Middle frontal gyrus (tissue), 1 donor: ENCODE measurements around the gene CDON.
A peak's percentile ranks its signal among the peaks of the same experiment; 100 is the strongest.
"Not testable (repeated sequence)": the region's sequence is repeated elsewhere in the genome, so short reads cannot be mapped to it uniquely, and the experiment has no call there.

ENCODE experiments used
- DNase-seq: peaks from one replicate; pipeline ENCODE4 v3.0.0-alpha.2; 2015; ENCODE audit warnings: low spot score; ENCODE audit errors: extremely low spot score

Gene CDON

GRCh38 chr11:125998267-125998666 lies 64.4 kb downstream of the CDON start:
- DNase-seq, result no peak

GRCh38 chr11:125995313-125995712 lies 67.4 kb downstream of the CDON start:
- no peak for DNase-seq

- DNase-seq, result no peak
Measured at GRCh38 chr11:125994509-125994908, 68.2 kb downstream of the CDON start.

DNA sequence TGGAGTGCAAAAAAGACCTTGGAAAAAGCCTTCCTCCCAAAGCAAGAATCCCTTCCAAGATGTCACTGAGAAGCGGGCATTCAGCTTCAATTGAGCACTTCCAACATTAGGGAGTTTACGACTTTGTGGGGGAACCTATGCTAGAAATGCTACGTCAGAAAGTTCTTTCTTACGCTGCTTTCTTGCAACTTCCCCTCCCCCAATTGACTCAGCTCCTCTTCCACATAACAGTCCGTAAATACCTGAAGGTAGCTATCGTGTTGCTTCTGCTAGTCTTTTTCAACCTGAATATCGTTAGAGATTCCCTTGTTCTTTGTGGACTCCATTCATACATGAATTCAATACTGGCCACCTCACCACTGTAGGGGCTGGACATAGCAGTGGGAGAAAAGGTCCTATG lies 69.8 kb downstream of the CDON start:
- no peak for DNase-seq

DNA sequence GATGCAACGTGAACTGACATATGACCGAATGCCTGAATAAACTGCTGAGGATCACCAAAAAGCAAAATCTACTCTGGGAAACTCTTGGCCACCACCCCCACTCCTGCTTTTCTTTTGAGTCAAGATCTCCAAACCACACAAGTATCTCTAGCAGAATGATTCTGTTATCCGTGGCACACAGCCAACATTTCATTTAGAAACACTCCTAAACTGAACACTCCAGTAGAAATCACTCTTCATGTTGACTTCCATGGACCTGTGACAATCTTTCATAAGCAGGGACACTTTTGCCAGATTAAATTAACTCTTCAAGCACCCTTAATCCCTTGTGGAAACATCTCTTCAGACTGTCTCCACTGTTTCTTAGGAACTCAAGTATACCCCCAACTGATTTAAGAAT lies 72.4 kb downstream of the CDON start:
- DNase-seq, result peak; percentile 47

DNA sequence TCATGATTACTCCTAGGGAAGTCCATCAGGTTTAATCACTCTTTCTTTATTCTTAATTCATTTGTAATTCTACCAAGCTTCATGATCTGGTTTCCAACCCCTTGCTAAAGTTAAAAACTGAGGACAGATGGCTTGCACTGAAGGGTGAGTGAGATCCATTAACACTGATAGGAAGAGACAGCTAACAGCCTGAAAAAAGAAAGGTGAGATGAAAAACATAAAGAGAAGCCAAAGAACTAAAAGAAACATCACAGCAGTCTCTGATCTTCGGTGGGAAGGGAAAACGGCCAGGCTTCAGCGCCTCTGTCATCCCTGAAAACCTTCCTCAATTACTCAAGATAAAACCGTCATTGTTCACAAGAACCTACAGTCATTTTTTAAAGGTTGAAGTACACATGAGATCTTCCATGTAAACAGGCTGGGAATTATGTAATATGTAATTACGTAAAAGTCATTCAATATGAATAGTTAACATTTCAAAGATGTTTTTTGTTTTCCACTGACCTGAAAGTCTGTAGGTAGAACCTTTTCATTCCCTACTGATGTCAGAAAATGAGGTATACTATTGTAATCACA lies 75.5 kb downstream of the CDON start:
- no peak for DNase-seq

DNA sequence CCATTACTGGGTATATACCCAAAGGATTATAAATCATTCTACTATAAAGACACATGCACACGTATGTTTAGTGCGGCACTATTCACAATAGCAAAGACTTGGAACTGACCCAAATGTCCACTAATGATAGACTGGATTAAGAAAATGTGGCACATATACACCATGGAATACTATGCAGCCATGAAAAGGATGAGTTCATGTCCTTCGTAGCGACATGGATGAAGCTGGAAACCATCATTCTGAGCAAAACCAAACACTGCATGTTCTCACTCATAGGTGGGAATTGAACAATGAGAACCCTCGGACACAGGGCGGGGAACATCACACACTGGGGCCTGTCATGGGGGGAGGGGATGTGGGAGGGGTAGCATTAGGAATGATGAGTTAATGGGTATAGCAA lies 76.7 kb downstream of the CDON start:
- not testable (repeated sequence) for DNase-seq

DNA sequence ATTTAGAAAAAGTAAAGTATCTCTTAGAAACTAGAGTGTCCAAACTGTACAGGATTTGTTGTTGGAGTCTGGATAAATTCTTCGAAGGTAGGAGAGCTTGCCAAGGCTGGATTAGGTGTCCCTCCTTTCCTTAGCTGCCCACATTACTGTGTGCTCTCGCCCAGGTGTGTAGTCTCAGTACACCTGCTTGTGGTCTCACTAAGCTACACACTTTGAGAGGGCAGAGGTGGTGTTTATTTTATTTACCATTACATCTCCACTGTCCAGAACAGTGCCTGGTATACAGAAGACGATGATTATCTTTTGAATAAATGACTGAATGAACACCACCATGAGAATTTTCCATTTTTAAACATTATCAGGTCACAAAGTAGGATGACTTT lies 80.3 kb downstream of the CDON start:
- no peak for DNase-seq

- DNase-seq, result no peak
Measured at GRCh38 chr11:125980436-125980835, 82.2 kb downstream of the CDON start.

GRCh38 chr11:125979511-125979910 lies 83.2 kb downstream of the CDON start:
- no peak for DNase-seq

- no peak for DNase-seq
Measured at GRCh38 chr11:125978778-125979407, 83.8 kb downstream of the CDON start.

- DNase-seq, result no peak
Measured at GRCh38 chr11:125978181-125978716, 84.4 kb downstream of the CDON start.

DNA sequence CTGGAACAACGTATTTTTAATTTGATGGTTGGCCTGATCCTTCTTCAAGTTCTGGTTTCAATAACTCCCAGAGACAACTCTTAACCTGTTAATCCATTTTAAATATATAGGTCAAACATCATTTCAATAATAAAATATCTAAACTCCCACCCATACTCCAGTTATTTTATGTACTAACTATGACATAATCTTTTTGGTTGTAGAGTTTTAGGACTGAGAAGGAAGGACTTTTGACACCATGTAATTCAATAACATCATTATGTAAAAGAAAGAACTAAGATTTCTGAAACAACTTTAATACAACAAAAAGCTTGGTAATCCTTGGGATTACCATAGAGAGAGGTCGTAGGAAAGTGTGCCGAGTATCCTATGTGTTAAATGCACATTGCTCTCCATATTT lies 85.3 kb downstream of the CDON start:
- no peak for DNase-seq

- DNase-seq, result no peak
Measured at GRCh38 chr11:125976156-125976555, 86.5 kb downstream of the CDON start.

DNA sequence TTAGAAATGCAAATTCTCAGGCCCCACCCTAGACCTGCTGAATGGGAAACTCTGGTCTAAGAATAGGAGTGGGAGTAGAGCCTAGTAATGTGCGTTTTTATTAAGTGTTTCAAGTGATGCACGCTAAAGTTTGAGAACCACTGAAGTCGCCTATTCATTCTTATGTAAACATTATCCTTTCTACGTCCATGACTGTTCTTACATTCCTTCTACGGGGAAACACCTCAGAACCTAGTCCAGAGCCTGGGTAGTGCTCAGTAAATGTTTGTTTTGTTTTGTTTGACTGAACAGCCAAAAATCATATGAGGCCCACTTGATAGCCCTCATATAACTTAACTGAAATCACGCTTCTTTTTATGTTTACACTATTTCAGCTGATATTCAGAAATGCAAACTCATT lies 87.0 kb downstream of the CDON start:
- no peak for DNase-seq

GRCh38 chr11:125974284-125974683 lies 88.4 kb downstream of the CDON start:
- DNase-seq, result no peak

- DNase-seq, result no peak
Measured at GRCh38 chr11:125971618-125972017, 91.0 kb downstream of the CDON start.

DNA sequence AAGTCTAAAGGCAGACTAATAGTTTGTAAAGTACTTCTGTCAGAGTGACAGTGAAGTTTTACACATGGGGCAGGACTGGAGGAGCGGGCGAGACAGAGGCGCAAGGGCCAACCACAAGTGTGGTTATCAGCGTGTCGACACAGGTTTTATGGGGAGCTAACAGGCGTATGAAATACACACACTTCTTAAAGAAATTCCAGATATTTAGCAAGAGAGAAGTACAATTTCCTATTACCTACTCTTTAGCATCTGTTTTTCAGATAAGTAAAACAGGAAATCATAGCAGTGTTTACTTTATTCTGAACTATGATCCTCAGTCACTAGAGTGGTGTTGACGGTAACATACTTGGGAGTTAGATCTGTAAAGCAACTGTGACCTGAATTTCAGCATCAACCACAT lies 94.3 kb downstream of the CDON start:
- no peak for DNase-seq

GRCh38 chr11:125967515-125967914 lies 95.2 kb downstream of the CDON start:
- DNase-seq, result no peak

DNA sequence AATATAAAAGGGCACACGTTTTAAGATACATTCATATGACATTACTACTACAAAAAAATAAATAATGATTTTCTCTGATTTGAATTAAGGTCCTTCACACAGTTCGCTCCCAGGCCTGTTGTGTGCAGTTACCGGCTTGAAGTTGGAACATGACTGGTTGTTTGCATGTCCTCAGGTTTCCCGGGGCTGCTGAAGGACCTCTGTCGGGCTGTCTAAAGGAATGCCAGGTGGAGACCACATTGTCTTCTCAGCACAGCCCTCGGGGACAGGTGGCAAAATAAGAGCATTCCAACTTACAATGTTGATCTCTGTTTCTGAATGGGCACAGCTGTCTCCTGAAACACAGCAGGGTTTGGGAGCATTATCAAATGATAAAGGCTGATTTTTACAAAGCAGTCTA lies 101.9 kb downstream of the CDON start:
- DNase-seq, result no peak

DNA sequence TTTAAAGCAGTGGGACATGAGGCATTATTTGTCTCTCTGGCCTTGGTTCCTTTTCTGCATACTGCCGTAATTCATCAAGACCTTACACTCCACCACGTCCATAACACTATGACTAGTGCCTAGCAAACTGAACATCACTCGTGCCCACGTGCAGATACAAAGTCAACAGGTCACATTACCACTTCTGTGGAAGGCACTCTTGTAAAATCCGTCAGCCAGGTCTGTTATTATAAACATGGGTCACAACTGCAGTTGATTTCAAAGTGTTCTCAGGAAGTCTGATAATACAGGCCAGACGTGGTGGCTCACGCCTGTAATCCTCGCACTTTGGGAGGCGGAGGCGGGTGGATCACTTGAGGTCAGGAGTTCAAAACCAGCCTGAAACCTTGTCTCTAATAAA lies 102.7 kb downstream of the CDON start:
- DNase-seq, result no peak

DNA sequence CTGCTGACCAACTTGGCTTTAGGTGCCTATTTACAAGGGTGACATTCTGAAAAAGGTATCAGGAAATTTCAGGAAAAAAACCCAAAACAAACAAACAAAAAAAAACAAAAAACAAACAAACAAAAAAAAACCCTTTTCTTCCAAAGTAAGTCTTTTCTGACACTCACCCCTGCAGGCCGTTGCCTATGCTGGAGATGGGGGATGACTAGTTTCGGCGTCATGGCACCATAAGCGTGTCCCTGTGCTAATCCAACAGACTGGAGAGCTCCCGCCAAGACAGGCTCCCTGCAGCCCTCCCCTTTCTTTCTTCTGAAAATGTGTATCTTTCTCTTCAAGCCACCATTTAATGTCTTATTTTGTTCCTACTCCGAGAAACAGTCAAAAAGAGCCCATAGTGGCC lies 103.2 kb downstream of the CDON start:
- no peak for DNase-seq

GRCh38 chr11:125958872-125959400 lies 103.7 kb downstream of the CDON start:
- no peak for DNase-seq
